Measurements from ENCODE around the gene NANOS3. TPM values are rescaled to one million over a fixed set of nuclear protein-coding genes. Genes with fewer than 3 reads are reported as not detected.
A peak's percentile ranks its signal among the peaks of the same experiment; 100 is the strongest.

Gene NANOS3
- total and polyA plus RNA-seq, 9 of the 15 experiments (the other 6 are each of a cell fraction or from before 2014, with no cell fraction given) = not detected

DNA sequence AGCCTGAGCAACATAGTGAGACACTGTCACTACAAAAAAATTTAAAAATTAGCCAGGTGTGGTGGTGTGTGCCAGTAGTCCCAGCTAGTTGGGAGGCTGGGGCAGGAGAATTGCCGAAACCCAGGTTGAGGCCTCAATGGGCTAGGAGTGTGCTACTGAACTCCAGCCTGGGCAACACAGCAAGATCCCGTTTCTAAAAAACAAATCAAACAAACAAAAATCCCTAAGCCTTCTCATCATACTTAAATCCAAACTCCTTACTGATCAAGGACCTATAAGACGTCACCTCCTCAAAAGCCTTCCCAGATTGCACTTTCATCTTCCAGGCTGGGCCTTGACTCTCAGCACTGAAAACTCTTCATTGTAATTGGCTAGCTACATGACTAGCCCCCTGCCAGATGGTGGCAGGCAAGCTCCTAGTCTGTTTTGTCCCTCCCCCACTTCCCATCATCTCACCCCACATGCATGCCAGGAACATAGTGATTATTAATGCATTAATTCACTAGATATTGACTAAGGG is 17.5 kb upstream of the NANOS3 start (continued):
- TF ChIP-seq SP1 (CRISPR knock-in tag; IDR thresholded peaks at IDR 0.05) (0 out of 2 replicates have a peak, but pooled peaks have one; percentile 28), RAD21 (CRISPR knock-in tag; conservative IDR thresholded peaks at IDR 0.05 in 1 of 2, IDR thresholded peaks at IDR 0.05 in 1 of 2) (0 out of 4 replicates have a peak, but pooled peaks of 1 of the 2 experiments have one; percentile 9), HNRNPLL (IDR thresholded peaks at IDR 0.05; ENCODE audit: low read depth, low read length, poor library complexity, severe bottlenecking) (no peak), ZNF436 (CRISPR knock-in tag; IDR thresholded peaks at IDR 0.05) (peak; percentile 85), RHOXF2B (CRISPR knock-in tag; conservative IDR thresholded peaks at IDR 0.05) (no peak), STAT5A (IDR thresholded peaks at IDR 0.05; ENCODE audit: borderline replicate concordance, low read length) (no peak), PHF20 (IDR thresholded peaks at IDR 0.05; ENCODE audit: partially characterized antibody) (peak; percentile 35), HDAC2 (IDR thresholded peaks at IDR 0.05) (peak; percentile 45; the same call in 1 of the 2 replicates), HLTF (IDR thresholded peaks at IDR 0.05) (0 out of 2 replicates have a peak, but pooled peaks have one; percentile 27), FOXM1 (IDR thresholded peaks at IDR 0.05; ENCODE audit: low read depth) (no peak), FOXM1 (CRISPR knock-in tag; IDR thresholded peaks at IDR 0.05; ENCODE audit: low read depth) (no peak), SREBF2 (CRISPR knock-in tag; IDR thresholded peaks at IDR 0.05) (no peak), ZFP36 (IDR thresholded peaks at IDR 0.05; ENCODE audit: low read depth, low read length, partially characterized antibody) (peak; percentile 98), MEF2A (IDR thresholded peaks at IDR 0.05; ENCODE audit: control insufficient read depth, low read depth, low read length) (no peak), RCOR1 (IDR thresholded peaks at IDR 0.05; ENCODE audit: borderline replicate concordance in 1 of 2, low read depth in 2 of 2, low read length in 2 of 2) (peak in 1 of 2 experiments; percentile 62; a peak in 1 of 4 replicates), SMARCA5 (IDR thresholded peaks at IDR 0.05) (peak; percentile 90)
- TF ChIP-seq, protein P1, sequence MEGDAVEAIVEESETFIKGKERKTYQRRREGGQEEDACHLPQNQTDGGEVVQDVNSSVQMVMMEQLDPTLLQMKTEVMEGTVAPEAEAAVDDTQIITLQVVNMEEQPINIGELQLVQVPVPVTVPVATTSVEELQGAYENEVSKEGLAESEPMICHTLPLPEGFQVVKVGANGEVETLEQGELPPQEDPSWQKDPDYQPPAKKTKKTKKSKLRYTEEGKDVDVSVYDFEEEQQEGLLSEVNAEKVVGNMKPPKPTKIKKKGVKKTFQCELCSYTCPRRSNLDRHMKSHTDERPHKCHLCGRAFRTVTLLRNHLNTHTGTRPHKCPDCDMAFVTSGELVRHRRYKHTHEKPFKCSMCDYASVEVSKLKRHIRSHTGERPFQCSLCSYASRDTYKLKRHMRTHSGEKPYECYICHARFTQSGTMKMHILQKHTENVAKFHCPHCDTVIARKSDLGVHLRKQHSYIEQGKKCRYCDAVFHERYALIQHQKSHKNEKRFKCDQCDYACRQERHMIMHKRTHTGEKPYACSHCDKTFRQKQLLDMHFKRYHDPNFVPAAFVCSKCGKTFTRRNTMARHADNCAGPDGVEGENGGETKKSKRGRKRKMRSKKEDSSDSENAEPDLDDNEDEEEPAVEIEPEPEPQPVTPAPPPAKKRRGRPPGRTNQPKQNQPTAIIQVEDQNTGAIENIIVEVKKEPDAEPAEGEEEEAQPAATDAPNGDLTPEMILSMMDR (IDR thresholded peaks at IDR 0.05 in 2 of 3, conservative IDR thresholded peaks at IDR 0.05 in 1 of 3; ENCODE audit: insufficient read depth in 2 of 3, low read depth in 1 of 3, low read length in 3 of 3) = peak in 2 of 3 experiments; percentile 13 to 25; a peak in 2 of 6 replicates
- TF ChIP-seq, protein P2, sequence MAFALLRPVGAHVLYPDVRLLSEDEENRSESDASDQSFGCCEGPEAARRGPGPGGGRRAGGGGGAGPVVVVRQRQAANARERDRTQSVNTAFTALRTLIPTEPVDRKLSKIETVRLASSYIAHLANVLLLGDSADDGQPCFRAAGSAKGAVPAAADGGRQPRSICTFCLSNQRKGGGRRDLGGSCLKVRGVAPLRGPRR (CRISPR knock-in tag; IDR thresholded peaks at IDR 0.05) = no peak
